Activated naive CD8-positive, alpha-beta T cell treated with anti-CD3 and anti-CD28 coated beads for 36 hours (primary cell): ENCODE data around the gene GSTCD. TPM values are rescaled to one million over a fixed set of nuclear protein-coding genes. Genes with fewer than 3 reads are reported as not detected.
"Not testable (repeated sequence)": the region's sequence is repeated elsewhere in the genome, so short reads cannot be mapped to it uniquely, and the experiment has no call there.

Source experiments
- DNase-seq: peaks from one replicate; pipeline ENCODE4 v3.0.0; 2021
- H3K27ac Mint-ChIP-seq: one replicate; pipeline ENCODE4 v1.8.0; 2022; ENCODE audit warnings: mild to moderate bottlenecking, moderate library complexity, mixed read lengths
- H3K27me3 Mint-ChIP-seq: one replicate; pipeline ENCODE4 v1.8.0; 2022; ENCODE audit warnings: mild to moderate bottlenecking, mixed read lengths
- H3K36me3 Mint-ChIP-seq: one replicate; pipeline ENCODE4 v1.8.0; 2021; ENCODE audit warnings: mild to moderate bottlenecking, mixed read lengths
- H3K4me1 Mint-ChIP-seq: one replicate; pipeline ENCODE4 v1.8.0; 2021; ENCODE audit warnings: mixed read lengths
- H3K4me3 Mint-ChIP-seq: one replicate; pipeline ENCODE4 v1.8.0; 2022; ENCODE audit warnings: mild to moderate bottlenecking, moderate library complexity, mixed read lengths
- H3K9me3 Mint-ChIP-seq: one replicate; pipeline ENCODE4 v1.8.0; 2022; ENCODE audit warnings: mixed read lengths
- total RNA-seq, 2 experiments: library from RNA; stranded (reverse); gene quantifications; one replicate each; pipeline ENCODE4 v1.2.3, GENCODE V29; 2021

Gene GSTCD, protein sequence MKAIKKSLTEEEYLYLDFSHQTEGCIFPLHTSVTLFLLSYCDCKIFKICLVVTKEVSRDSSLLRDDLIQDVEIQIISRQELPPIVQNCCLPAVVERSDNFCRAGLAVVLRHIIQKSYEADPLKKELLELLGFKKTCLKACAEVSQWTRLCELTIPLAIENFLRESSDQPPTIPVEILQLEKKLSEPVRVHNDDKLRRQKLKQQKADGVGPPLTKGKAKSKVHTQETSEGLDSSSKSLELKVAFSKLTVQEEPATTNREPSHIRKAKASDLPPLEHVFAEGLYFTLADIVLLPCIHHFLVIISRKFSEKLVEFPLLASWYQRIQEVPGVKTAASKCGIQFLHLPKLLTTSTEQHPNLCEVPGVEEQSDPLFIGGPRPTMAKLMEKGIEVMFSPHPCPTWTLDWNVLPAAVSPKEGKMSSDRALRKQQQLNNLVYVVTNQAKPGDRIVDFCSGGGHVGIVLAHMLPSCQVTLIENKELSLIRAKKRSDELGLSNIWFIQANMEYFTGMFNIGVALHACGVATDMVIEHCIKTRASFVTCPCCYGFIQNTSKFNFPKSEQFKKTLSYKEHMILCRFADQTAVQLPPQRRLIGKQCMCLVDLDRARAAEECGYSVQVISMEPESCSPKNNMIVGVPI
- 10 to 100 TPM; 18.9 to 20.8 TPM for total RNA-seq

DNA sequence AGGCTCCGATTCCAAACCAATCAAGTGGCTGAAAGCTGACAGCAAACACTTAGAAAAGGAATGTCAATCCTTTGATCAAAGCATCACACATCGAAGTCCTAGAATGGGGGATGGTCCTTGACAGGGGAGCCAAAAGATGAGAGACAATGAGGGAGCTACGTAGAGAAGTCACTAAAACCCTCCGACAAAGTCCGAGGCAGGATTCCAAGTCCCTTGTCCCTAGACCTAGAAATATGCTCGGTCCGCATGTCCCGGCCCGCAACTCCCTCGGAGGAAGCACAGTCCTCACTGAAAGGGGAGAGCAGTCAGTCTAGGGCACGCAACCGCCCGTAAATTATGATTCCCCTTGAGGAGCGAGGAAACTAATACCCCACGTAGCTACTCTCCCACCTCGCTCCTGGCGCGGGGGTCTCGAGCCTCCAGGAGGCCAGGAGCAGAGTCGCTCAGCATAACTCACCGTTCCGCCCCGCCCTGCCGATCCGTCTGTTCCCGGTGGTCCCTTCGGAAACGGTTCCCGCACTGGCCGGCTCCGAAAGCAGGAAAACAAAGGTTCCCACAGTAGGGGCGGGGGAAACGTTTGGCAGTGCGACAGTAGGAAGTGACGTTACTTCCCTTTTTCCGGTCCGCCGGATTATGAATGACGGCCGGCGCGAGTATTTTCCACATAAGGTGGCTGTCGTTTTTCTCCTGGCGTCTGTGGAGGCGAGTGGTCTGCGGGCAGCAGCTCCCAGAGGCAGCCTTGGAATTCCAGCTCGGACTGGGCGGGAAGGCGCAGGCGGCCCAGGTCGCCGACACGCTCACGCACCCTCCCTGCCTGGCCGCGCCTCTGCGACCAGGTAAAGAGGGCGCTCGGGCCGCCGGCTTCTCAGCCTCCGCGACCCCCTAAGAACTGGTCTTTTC lies at the start of gene GSTCD, which contains the start of gene INTS12:
TSS of gene GSTCD (plus strand) at position 604 of the 900 bp plus-strand sequence. CDS start 8,830 bp downstream, outside the sequence.
TSS of gene INTS12 (minus strand) at position 509 of the 900 bp plus-strand sequence. CDS start 8,684 bp downstream, outside the sequence.
- Mint-ChIP-seq H3K4me3 (peak within 1 kb of the TSS; percentile 95), H3K27ac (peak within 1 kb of the TSS; percentile 86), H3K36me3 (peaks cover 12% of the 10 kb centered on the region), H3K27me3 (no peaks in the 10 kb centered on the region), H3K9me3 (no peaks in the 10 kb centered on the region), H3K4me1 (peaks cover 25% of the 10 kb centered on the region)
- DNase-seq = peak; percentile 86

DNA sequence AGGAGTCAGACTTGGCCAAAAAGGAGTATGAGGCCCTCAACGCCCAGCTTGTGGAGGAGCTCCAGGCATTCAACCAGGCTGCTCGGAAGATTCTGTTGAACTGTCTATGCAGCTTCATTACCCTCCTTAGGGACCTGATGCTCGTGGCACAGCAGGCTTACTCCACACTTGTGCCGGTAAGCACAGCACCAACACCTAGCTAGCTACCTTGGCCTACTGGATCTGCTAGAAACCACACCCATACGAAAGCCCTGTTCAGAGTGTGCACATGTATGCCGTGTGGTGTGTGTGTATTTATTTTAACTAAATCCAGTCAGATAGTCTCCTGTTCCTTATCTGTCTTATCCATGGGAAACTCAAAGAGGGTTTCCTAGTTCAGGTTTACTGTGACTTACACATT lies 49.4 kb upstream of the GSTCD start:
- Mint-ChIP-seq H3K4me3 (no peak overlapping the region), H3K4me1 (no peaks in the 10 kb centered on the region), H3K27ac (no peak overlapping the region), H3K27me3 (peaks cover 8% of the 10 kb centered on the region), H3K9me3 (no peaks in the 10 kb centered on the region), H3K36me3 (no peaks in the 10 kb centered on the region)
- DNase-seq = no peak

DNA sequence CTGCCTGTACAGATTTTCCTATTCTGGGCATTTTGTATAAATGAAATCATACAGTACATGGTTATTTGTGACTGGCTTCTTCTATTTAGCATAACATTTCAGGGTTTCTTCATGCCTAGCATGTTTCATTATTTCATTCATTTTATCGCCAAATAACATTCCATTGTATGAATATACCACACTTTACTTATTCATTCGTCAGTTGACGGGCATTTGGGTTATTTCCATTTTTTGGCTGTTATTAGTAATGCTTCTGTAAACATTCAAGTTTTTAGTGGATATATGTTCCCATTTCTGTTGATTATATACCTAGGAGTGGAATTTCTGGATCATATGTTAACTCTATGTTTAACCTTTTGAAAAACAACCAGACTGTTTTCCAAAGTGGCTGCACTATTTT lies 47.6 kb upstream of the GSTCD start:
- Mint-ChIP-seq H3K27ac (no peak overlapping the region), H3K9me3 (no peaks in the 10 kb centered on the region), H3K4me1 (no peaks in the 10 kb centered on the region), H3K27me3 (peaks cover 8% of the 10 kb centered on the region), H3K4me3 (no peak overlapping the region), H3K36me3 (no peaks in the 10 kb centered on the region)
- DNase-seq = no peak

DNA sequence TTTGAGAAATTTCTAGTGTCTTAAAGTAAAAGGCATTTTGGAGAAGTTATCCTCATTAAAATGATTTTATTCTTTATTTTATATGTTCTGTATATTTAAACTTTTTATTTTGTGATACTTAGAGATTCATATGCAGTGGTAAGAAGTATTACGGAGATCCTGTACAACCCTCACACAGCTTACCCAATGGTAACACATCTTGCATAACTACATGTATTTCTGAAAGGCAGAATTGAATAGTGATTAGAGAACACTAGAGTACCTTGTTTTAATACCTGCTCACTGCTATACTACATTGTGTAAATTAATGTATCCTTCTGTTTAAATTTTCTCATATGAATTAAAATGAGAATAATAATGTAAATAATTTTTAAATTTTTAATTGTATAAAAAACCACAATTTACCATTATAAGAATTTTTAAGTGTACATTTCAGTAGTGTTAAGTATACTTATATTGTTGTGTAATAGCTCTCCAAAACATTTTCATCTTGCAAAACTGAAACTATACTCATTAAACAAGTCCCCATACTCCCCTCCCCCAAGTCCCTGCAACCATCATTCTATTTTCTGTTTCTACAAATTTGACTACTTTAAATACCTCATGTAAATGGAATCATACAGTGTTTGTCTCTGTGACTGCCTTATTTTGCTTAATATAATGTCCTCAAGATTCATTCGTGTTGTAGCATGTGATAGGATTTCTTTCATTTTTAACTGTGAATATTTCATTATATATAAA lies 45.5 kb upstream of the GSTCD start:
- H3K27ac Mint-ChIP-seq = no peak overlapping the region
- DNase-seq = no peak
- no peaks in the 10 kb centered on the region for H3K36me3 Mint-ChIP-seq
- H3K4me1 Mint-ChIP-seq = no peaks in the 10 kb centered on the region
- H3K27me3 Mint-ChIP-seq = peaks cover 8% of the 10 kb centered on the region
- no peaks in the 10 kb centered on the region for H3K9me3 Mint-ChIP-seq
- H3K4me3 Mint-ChIP-seq = no peak overlapping the region

DNA sequence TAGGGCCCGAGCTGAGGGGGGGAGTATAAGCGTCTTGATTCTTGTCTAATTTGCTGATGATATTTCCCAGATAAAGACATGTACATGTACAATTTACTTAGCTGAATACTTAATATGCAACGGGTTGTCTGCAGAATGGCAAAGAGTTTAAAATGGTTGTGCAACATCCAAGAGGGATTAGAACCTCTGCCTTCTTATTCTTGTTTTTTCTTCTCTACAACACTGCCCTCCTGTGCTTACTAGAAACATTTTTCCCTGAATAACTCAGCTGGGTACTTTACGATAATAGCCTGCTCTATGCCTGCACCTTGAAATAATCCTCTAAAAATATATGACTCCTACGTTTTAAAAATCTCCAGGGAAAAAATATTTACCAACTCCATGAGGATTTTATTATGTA lies 41.9 kb upstream of the GSTCD start:
- no peak overlapping the region for H3K27ac Mint-ChIP-seq
- no peak overlapping the region for H3K4me3 Mint-ChIP-seq
- no peak for DNase-seq
- H3K4me1 Mint-ChIP-seq = no peaks in the 10 kb centered on the region
- H3K27me3 Mint-ChIP-seq = peaks cover 9% of the 10 kb centered on the region
- no peaks in the 10 kb centered on the region for H3K36me3 Mint-ChIP-seq
- H3K9me3 Mint-ChIP-seq = no peaks in the 10 kb centered on the region

DNA sequence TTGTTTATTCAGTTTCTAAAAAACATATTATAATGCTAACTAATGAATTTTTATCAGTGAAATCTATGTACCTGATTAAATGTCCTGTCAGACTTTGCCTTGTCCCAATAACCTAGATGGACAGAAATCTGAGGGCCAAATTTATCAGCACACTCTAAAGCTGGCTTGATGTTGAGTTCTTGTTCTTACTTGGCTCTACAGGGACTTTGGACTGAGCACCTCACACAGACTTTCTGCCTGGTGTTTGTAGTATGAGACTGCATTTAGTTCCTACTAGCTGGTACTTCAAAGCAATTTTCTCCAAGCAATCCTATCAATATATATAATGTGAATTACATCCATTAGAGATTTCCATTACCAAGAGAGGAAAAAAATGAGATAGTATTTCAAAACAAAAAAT lies 37.9 kb upstream of the GSTCD start:
- H3K4me3 Mint-ChIP-seq = no peak overlapping the region
- H3K4me1 Mint-ChIP-seq = no peaks in the 10 kb centered on the region
- H3K36me3 Mint-ChIP-seq = no peaks in the 10 kb centered on the region
- H3K9me3 Mint-ChIP-seq = no peaks in the 10 kb centered on the region
- peaks cover 3% of the 10 kb centered on the region for H3K27me3 Mint-ChIP-seq
- no peak for DNase-seq
- no peak overlapping the region for H3K27ac Mint-ChIP-seq

DNA sequence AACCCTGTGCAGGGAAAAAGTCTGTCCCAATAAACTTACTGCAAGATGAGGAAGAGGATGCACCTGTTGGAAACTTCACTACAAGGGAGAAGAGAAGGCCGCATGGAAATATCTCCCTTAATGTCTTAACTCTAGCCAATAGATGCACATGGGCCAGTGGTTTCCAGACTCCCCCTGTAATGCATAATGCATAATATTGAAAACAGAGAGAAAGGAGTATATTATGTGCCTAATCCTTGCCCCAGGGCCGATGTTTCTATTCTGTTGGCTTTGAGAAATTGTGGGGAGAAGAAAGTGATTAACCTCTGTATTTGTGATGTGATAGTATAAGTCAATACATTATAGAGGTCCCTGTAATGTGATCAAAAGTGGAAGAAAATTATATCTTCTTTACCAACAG lies 37.3 kb upstream of the GSTCD start:
- Mint-ChIP-seq H3K9me3 (no peaks in the 10 kb centered on the region), H3K36me3 (no peaks in the 10 kb centered on the region), H3K27me3 (peaks cover 3% of the 10 kb centered on the region), H3K27ac (no peak overlapping the region), H3K4me3 (no peak overlapping the region), H3K4me1 (no peaks in the 10 kb centered on the region)
- DNase-seq = no peak

DNA sequence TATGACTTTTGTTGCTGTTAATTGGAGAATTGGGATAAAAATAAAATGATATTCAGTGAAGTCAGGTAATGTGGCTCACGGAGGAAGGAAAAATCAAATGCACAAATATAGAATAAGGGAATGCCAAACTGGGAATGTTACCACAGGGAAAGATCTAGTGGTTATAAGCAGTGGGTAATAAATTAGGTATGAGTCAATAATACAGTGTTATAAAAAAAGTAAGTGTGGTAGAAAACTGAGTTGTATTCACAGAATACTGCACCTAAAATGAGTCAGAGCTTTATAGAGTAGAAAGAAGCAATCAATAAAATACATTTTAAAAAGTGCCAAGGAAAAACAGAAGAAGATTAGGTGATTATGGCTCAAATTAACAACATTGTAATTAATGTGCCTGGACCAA lies 34.6 kb upstream of the GSTCD start:
- no peaks in the 10 kb centered on the region for H3K9me3 Mint-ChIP-seq
- H3K36me3 Mint-ChIP-seq = no peaks in the 10 kb centered on the region
- H3K27ac Mint-ChIP-seq = no peak overlapping the region
- no peak overlapping the region for H3K4me3 Mint-ChIP-seq
- peaks cover 3% of the 10 kb centered on the region for H3K27me3 Mint-ChIP-seq
- DNase-seq = no peak
- no peaks in the 10 kb centered on the region for H3K4me1 Mint-ChIP-seq

DNA sequence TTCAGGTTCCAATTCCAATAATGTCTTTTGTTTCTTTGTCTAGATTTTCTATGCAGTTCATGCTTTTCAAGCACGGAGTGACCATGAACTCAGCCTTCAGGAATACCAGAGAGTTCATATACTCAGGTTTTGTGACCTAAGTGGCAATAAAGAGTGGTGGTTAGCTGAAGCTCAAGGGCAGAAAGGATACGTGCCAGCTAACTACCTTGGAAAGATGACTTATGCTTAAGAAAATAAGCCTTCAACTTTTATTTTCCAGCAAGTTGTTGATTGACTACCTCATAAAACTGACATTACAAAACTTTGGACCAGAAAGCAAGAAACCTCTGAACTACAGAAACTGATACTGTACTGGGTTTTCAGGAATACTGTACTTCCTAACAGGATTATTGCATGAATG lies 30.9 kb upstream of the GSTCD start:
- Mint-ChIP-seq H3K4me3 (no peak overlapping the region), H3K27ac (no peak overlapping the region), H3K9me3 (no peaks in the 10 kb centered on the region), H3K27me3 (no peaks in the 10 kb centered on the region), H3K36me3 (peaks cover 1% of the 10 kb centered on the region), H3K4me1 (no peaks in the 10 kb centered on the region)
- DNase-seq = no peak

DNA sequence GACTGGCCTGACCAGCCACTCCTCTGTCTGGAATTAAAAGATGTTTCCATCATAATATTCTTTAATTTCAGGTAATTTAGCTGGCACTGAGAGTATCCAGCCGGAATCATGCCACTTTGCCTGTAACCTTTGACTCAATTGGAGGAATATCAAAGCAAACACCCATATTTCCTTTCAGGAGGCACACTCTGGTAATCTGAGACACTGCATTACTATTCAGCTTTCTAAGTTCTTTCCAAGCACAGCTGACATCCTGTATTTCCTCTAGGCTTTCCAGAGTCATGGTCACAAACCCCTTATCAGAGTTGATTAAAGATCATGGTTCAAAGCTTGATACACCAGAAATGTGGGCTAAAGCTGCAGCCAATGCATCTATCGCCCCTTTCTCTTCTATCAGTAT lies 29.4 kb upstream of the GSTCD start:
- H3K27ac Mint-ChIP-seq = no peak overlapping the region
- no peak for DNase-seq
- H3K4me3 Mint-ChIP-seq = no peak overlapping the region
- H3K4me1 Mint-ChIP-seq = no peaks in the 10 kb centered on the region
- no peaks in the 10 kb centered on the region for H3K27me3 Mint-ChIP-seq
- peaks cover 5% of the 10 kb centered on the region for H3K36me3 Mint-ChIP-seq
- H3K9me3 Mint-ChIP-seq = no peaks in the 10 kb centered on the region

DNA sequence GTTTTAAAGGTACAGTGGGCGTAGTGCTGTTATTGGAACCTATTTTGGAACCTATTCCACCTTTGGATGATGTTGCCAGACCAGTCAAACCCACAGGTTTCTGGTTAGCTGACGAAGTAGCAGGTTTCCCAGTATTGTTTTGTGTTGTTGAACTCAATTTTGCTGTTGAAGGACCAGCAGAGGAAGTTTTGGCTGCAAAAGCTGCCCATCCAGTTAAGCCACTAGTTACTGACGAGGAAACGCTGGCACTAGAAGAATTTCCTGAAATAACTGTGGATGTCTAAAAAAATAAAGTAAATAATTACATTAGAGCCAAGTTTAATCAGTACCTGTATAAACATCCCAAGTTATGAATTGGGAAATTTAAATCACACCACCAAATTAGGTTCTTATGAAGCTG lies 25.5 kb upstream of the GSTCD start:
- Mint-ChIP-seq H3K27me3 (no peaks in the 10 kb centered on the region), H3K4me1 (peaks cover 2% of the 10 kb centered on the region), H3K36me3 (peaks cover 7% of the 10 kb centered on the region), H3K4me3 (no peak overlapping the region), H3K27ac (no peak overlapping the region), H3K9me3 (no peaks in the 10 kb centered on the region)
- DNase-seq = no peak

DNA sequence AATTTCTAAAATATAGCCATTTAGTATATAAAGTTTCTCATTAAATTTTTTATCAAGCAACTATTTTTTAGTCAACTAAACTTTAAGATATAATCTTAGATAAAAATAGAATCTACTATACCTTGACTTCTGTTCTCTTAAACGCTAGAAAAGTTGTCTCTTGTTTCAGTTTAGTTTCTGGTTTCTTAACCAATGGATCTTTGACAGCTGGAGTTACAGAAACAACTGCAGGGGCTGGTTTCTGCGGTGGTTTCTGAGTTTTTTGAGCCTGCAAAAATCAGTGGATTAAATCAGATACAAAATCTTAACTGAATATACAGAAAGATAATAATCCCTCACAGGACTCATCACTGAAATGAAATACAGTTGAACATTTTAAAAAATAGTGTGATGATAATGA lies 22.0 kb upstream of the GSTCD start:
- peaks cover 9% of the 10 kb centered on the region for H3K36me3 Mint-ChIP-seq
- DNase-seq = no peak
- H3K4me1 Mint-ChIP-seq = peaks cover 2% of the 10 kb centered on the region

DNA sequence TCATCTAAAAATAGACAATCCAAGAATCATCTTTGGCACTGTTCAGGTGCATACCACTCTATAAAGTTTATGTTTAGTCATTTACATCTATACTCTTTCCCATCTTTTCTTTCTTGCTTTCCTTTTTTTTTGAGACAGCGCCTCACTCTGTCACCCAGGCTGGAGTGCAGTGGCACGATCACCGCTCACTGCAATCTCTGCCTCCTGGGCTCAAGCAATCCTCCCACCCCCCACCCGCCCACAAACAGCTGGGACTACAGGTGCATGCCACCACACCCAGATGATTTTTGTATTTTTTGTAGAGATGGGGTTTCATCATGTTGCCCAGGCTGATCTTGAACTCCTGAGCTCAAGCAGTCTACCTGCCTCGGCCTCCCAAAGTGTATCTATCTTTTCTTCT lies 13.8 kb upstream of the GSTCD start:
- not testable (repeated sequence) for DNase-seq, H3K4me3 Mint-ChIP-seq, H3K4me1 Mint-ChIP-seq, H3K27ac Mint-ChIP-seq, H3K9me3 Mint-ChIP-seq, H3K27me3 Mint-ChIP-seq
- H3K36me3 Mint-ChIP-seq = peaks cover 15% of the 10 kb centered on the region

More for the DNA sequence above, 22.0 kb upstream of the GSTCD start:
- H3K9me3 Mint-ChIP-seq = no peaks in the 10 kb centered on the region
- H3K4me3 Mint-ChIP-seq = no peak overlapping the region
- no peak overlapping the region for H3K27ac Mint-ChIP-seq
- H3K27me3 Mint-ChIP-seq = no peaks in the 10 kb centered on the region

DNA sequence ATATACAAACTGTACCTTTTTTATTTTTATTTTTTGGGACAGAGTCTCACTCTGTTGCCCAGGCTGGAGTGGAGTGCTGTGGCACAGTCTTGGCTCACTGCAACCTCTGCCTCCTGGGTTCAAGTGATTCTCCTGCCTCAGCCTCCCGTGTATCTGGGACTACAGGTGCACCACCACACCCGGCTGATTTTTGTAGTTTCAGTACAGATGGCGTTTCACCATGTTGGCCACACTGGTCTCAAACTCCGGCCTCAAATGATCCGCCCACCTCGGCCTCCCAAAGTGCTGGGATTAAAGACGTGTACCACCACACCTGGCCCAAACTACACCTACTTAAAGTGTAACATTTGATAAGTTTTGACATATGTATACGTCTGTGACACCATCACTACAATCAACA lies 12.8 kb upstream of the GSTCD start:
- not testable (repeated sequence) for DNase-seq, H3K27ac Mint-ChIP-seq, H3K27me3 Mint-ChIP-seq, H3K9me3 Mint-ChIP-seq, H3K4me3 Mint-ChIP-seq, H3K4me1 Mint-ChIP-seq
- peaks cover 15% of the 10 kb centered on the region for H3K36me3 Mint-ChIP-seq
